Smooth muscle cell (in vitro differentiated cells): ENCODE data around the gene PDCD2. TPM values are rescaled to one million over a fixed set of nuclear protein-coding genes. Genes with fewer than 3 reads are reported as not detected.
A peak's percentile ranks its signal among the peaks of the same experiment; 100 is the strongest.

Experiments used
- DNase-seq: peaks from one replicate; lab custom pipeline; 2025; ENCODE audit not compliant: unreplicated experiment; lab: John Stamatoyannopoulos, UW
- H2AFZ ChIP-seq: fragments of 200-600 bp; sonication (generic); 2 replicates; pipeline ENCODE4 v1.6.0; 2016; ENCODE audit warnings: antibody characterized with exemption, low read depth, mild to moderate bottlenecking
- H3F3A ChIP-seq: fragments of 200-600 bp; sonication (generic); 2 replicates; pipeline ENCODE4 v1.6.0; 2017; ENCODE audit warnings: antibody characterized with exemption, low read depth
- H3K27ac ChIP-seq: fragments of 200-600 bp; sonication (generic); 2 replicates; pipeline ENCODE4 v1.5.1; 2016; ENCODE audit warnings: low read depth, mild to moderate bottlenecking
- H3K27me3 ChIP-seq: fragments of 200-600 bp; sonication (generic); 2 replicates; pipeline ENCODE4 v1.6.1; 2016; ENCODE audit warnings: low read depth, mild to moderate bottlenecking
- H3K36me3 ChIP-seq: fragments of 200-600 bp; sonication (generic); 2 replicates; pipeline ENCODE4 v1.5.1; 2016; ENCODE audit warnings: low read depth
- H3K4me1 ChIP-seq: fragments of 200-600 bp; sonication (generic); 2 replicates; pipeline ENCODE4 v1.5.1; 2016; ENCODE audit warnings: low read depth
- H3K4me2 ChIP-seq: fragments of 200-600 bp; sonication (generic); 2 replicates; pipeline ENCODE4 v1.6.0; 2016; ENCODE audit warnings: mild to moderate bottlenecking
- H3K4me3 ChIP-seq: fragments of 200-600 bp; sonication (generic); 2 replicates; pipeline ENCODE4 v1.5.1; 2016; ENCODE audit warnings: mild to moderate bottlenecking
- H3K79me2 ChIP-seq: fragments of 200-600 bp; sonication (generic); 2 replicates; pipeline ENCODE4 v1.6.0; 2016; ENCODE audit warnings: low read depth, mild to moderate bottlenecking
- H3K9ac ChIP-seq: fragments of 200-600 bp; sonication (generic); 2 replicates; pipeline ENCODE4 v1.6.0; 2016; ENCODE audit warnings: low read depth
- H3K9me3 ChIP-seq: fragments of 200-600 bp; sonication (generic); replicated peaks from 2 replicates; pipeline ENCODE4 v1.5.1; 2016; ENCODE audit warnings: low read depth
- H4K20me1 ChIP-seq: fragments of 200-600 bp; sonication (generic); 2 replicates; pipeline ENCODE4 v1.6.0; 2016; ENCODE audit warnings: low read depth
- WGBS: methylation state at CpG from one replicate; pipeline ENCODE4 v1.1.7; 2016; ENCODE audit warnings: low lambda C conversion rate; 5-methylcytosine and 5-hydroxymethylcytosine counted together
- polyA plus RNA-seq: library from polyadenylated mRNA; unstranded; fragments of >200 nt; fragmentation: Nextera tagmentation; extraction: Ambion mirVana; gene quantifications from 2 replicates; pipeline ENCODE4 v1.2.1, GENCODE V29; 2016
- total RNA-seq: library from RNA; depleted of rRNA; stranded (reverse); fragments of >200 nt; gene quantifications from 2 replicates; pipeline ENCODE4 v1.2.3, GENCODE V29; 2014
- TF ChIP-seq, protein P1 (sequence below): fragments of 200-600 bp; sonication (generic); IDR thresholded peaks from 2 replicates; pipeline ENCODE4 v1.5.1; 2017; ENCODE audit warnings: borderline replicate concordance, mild to moderate bottlenecking, antibody characterized with exemption; ENCODE audit not compliant: insufficient read depth, poor library complexity, severe bottlenecking

PDCD2 gene
- total and polyA plus RNA-seq, 2 experiments from 2014 or later = 36.8 to 52.6 TPM

- TF ChIP-seq, protein P1, sequence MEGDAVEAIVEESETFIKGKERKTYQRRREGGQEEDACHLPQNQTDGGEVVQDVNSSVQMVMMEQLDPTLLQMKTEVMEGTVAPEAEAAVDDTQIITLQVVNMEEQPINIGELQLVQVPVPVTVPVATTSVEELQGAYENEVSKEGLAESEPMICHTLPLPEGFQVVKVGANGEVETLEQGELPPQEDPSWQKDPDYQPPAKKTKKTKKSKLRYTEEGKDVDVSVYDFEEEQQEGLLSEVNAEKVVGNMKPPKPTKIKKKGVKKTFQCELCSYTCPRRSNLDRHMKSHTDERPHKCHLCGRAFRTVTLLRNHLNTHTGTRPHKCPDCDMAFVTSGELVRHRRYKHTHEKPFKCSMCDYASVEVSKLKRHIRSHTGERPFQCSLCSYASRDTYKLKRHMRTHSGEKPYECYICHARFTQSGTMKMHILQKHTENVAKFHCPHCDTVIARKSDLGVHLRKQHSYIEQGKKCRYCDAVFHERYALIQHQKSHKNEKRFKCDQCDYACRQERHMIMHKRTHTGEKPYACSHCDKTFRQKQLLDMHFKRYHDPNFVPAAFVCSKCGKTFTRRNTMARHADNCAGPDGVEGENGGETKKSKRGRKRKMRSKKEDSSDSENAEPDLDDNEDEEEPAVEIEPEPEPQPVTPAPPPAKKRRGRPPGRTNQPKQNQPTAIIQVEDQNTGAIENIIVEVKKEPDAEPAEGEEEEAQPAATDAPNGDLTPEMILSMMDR = no peak
- H3K9me3 ChIP-seq = no peaks in the 10 kb centered on the region
- no peak overlapping the region for H3K9ac ChIP-seq
- no peaks in the 10 kb centered on the region for H3K4me1 ChIP-seq
- peaks cover 18% of the 10 kb centered on the region for H3K79me2 ChIP-seq
- H4K20me1 ChIP-seq = peaks cover 8% of the 10 kb centered on the region
- H3K36me3 ChIP-seq = peaks cover 41% of the 10 kb centered on the region
- 98% methylated on average over 8 of the region's 8 CpGs for WGBS
- H3K27me3 ChIP-seq = no peaks in the 10 kb centered on the region
- H3F3A ChIP-seq = no peaks in the 10 kb centered on the region
- no peak overlapping the region for H3K27ac ChIP-seq
- no peak overlapping the region for H3K4me3 ChIP-seq
- H2AFZ ChIP-seq = no peak overlapping the region
- H3K4me2 ChIP-seq = no peak overlapping the region
- no peak for DNase-seq
These were observed 19.4 kb downstream of the PDCD2 start for GRCh38 chr6:170564936-170565530.

- peaks cover 31% of the 10 kb centered on the region for H3K79me2 ChIP-seq
- H3F3A ChIP-seq = peaks cover 3% of the 10 kb centered on the region
- no peak overlapping the region for H3K4me3 ChIP-seq
- H3K27me3 ChIP-seq = no peaks in the 10 kb centered on the region
- H3K4me2 ChIP-seq = no peak overlapping the region
- WGBS = 94% methylated on average over 4 of the region's 4 CpGs
- no peaks in the 10 kb centered on the region for H3K9me3 ChIP-seq
- TF ChIP-seq, protein P1 = no peak
- DNase-seq = no peak
- no peaks in the 10 kb centered on the region for H3K4me1 ChIP-seq
- H3K27ac ChIP-seq = no peak overlapping the region
- no peak overlapping the region for H2AFZ ChIP-seq
- peaks cover 19% of the 10 kb centered on the region for H3K36me3 ChIP-seq
- H4K20me1 ChIP-seq = peaks cover 24% of the 10 kb centered on the region
- no peak overlapping the region for H3K9ac ChIP-seq
These were observed 22.9 kb downstream of the PDCD2 start for GRCh38 chr6:170561555-170561954.

- Histone ChIP-seq H3K36me3 (no peaks in the 10 kb centered on the region), H3K9me3 (no peaks in the 10 kb centered on the region), H3F3A (peaks cover 6% of the 10 kb centered on the region), H3K27me3 (no peaks in the 10 kb centered on the region), H3K4me1 (peaks cover 24% of the 10 kb centered on the region), H3K4me3 (peak overlapping the region; percentile 93), H3K9ac (peak overlapping the region; percentile 92), H3K27ac (no peak overlapping the region), H3K79me2 (peaks cover 62% of the 10 kb centered on the region), H4K20me1 (peaks cover 43% of the 10 kb centered on the region), H2AFZ (no peak overlapping the region), H3K4me2 (peak overlapping the region; percentile 96)
- TF ChIP-seq, protein P1 = no peak
- WGBS = 71% methylated on average over 3 of the region's 3 CpGs
- DNase-seq = no peak
These were observed 29.1 kb downstream of the PDCD2 start for GRCh38 chr6:170555305-170555704.

GRCh38 chr6:170554796-170555137 is 29.7 kb downstream of the PDCD2 start:
- H3K36me3 ChIP-seq = no peaks in the 10 kb centered on the region
- peaks cover 67% of the 10 kb centered on the region for H3K79me2 ChIP-seq
- 5% methylated on average over 7 of the region's 7 CpGs for WGBS
- H3K9ac ChIP-seq = peak overlapping the region; percentile 92
- H3K4me1 ChIP-seq = peaks cover 24% of the 10 kb centered on the region
- H3K9me3 ChIP-seq = no peaks in the 10 kb centered on the region
- no peak for DNase-seq
- peak overlapping the region; percentile 93 for H3K4me3 ChIP-seq
- no peaks in the 10 kb centered on the region for H3K27me3 ChIP-seq
- H4K20me1 ChIP-seq = peaks cover 43% of the 10 kb centered on the region
- H2AFZ ChIP-seq = peak overlapping the region; percentile 92
- H3K4me2 ChIP-seq = peak overlapping the region; percentile 96
- TF ChIP-seq, protein P1 = no peak
- H3K27ac ChIP-seq = peak overlapping the region; percentile 95
- peaks cover 6% of the 10 kb centered on the region for H3F3A ChIP-seq
